ACC112 (cell line): ENCODE data around the gene POLR1D.
A peak's percentile ranks its signal among the peaks of the same experiment; 100 is the strongest.

Experiments used
- H2AFZ ChIP-seq: fragments of 200-600 bp; sonication (generic); one replicate; pipeline ENCODE4 v1.6.0; 2017; ENCODE audit warnings: antibody characterized with exemption, low read length; ENCODE audit not compliant: unreplicated experiment
- H3K27ac ChIP-seq: fragments of 200-600 bp; sonication (generic); 2 replicates; pipeline ENCODE4 v1.5.1; 2014; ENCODE audit warnings: low read depth, mild to moderate bottlenecking, antibody characterized with exemption, low read length, moderate library complexity
- H3K27me3 ChIP-seq: fragments of 200-600 bp; sonication (generic); 2 replicates; pipeline ENCODE4 v1.6.1; 2014; ENCODE audit warnings: mild to moderate bottlenecking, antibody characterized with exemption, low read length, moderate library complexity, mixed read lengths; ENCODE audit not compliant: insufficient read depth
- H3K36me3 ChIP-seq: fragments of 200-600 bp; sonication (generic); 2 replicates; pipeline ENCODE4 v1.6.1; 2016; ENCODE audit warnings: mild to moderate bottlenecking, antibody characterized with exemption, low read length, moderate library complexity, mixed read lengths; ENCODE audit not compliant: insufficient read depth
- H3K4me1 ChIP-seq: fragments of 200-600 bp; sonication (generic); one replicate; pipeline ENCODE4 v1.6.1; 2016; ENCODE audit warnings: low read length, mixed read lengths; ENCODE audit not compliant: insufficient read depth, unreplicated experiment, control insufficient read depth
- H3K4me3 ChIP-seq: fragments of 200-600 bp; sonication (generic); 2 replicates; pipeline ENCODE4 v1.5.1; 2014; ENCODE audit warnings: mild to moderate bottlenecking, low read depth, low read length
- H3K79me2 ChIP-seq: fragments of 200-600 bp; sonication (generic); one replicate; pipeline ENCODE4 v1.6.0; 2016; ENCODE audit warnings: low read length; ENCODE audit not compliant: control insufficient read depth, unreplicated experiment, insufficient read depth

POLR1D gene

GRCh38 chr13:27621366-27622101 lies at the start of gene POLR1D:
POLR1D (plus strand) TSS chr13:27621892; CDS start chr13:27621984, 92 bp downstream.
- Histone ChIP-seq H2AFZ (peak within 1 kb of the TSS; percentile 93), H3K79me2 (peaks cover 77% of the 10 kb centered on the region), H3K4me1 (peaks cover 16% of the 10 kb centered on the region), H3K27me3 (no peaks in the 10 kb centered on the region), H3K27ac (peak within 1 kb of the TSS; percentile 58), H3K36me3 (peaks cover 11% of the 10 kb centered on the region; the same call in 1 of the 2 replicates), H3K4me3 (peak within 1 kb of the TSS; percentile 100)

DNA sequence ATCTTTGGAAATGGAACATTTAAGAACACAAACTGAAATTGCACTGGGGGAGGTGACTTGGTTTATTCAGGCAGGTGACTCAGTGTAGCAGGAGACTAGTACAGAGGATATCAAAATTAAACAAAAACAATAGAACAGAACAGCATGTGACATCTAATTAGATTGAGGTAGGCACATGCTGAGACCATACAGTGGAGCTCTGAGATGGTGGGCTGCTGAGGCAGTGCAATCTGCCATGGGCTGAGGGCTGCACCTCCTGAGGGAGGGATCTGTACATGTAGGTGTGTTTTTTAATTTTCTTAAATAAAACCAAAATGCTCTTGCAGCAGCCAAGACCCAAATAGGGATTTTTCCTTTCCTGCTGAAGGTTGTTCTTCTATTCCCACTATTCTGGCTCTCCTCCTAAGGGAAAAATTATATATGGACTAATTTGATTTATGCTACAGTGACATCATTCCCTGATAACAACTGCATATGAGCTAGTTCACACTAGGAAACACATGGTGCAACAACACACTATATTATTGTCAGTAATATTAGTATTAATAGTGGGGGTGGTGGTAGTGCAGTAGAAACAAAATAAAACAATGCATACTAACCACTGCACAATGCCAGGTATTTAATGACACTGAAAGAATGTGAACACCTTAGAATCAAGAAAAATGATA lies 49.3 kb upstream of the POLR1D start:
- Histone ChIP-seq H3K36me3 (no peaks in the 10 kb centered on the region), H3K4me1 (peaks cover 20% of the 10 kb centered on the region), H2AFZ (no peak overlapping the region), H3K79me2 (no peaks in the 10 kb centered on the region), H3K27ac (no peak overlapping the region), H3K27me3 (no peaks in the 10 kb centered on the region), H3K4me3 (no peak overlapping the region)

DNA sequence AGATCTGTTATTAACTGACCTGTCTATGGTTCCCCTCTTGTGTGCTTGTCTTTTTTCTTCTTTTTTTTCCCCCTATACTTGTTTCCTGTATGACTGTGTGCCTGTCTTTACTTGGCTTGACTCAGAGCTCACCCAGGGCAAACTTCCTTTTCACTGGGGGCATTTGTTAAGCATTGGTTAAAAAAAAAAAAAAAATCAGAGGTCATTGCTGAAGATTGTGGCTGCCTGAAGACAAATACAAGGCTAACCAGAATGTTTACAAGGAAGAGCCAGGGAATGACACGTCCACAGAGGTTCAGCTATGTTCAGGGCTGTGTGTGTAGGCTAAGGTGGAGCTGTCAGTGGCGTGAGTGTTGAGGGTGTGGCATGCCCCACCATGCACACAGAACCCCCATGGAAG lies 48.4 kb upstream of the POLR1D start:
- Histone ChIP-seq H3K4me1 (peaks cover 21% of the 10 kb centered on the region), H2AFZ (no peak overlapping the region), H3K79me2 (no peaks in the 10 kb centered on the region), H3K27ac (peak overlapping the region; percentile 27; the same call in 1 of the 2 replicates), H3K36me3 (no peaks in the 10 kb centered on the region), H3K4me3 (no peak overlapping the region), H3K27me3 (no peaks in the 10 kb centered on the region)

GRCh38 chr13:27574661-27575060 lies 47.0 kb upstream of the POLR1D start:
- no peak overlapping the region for H2AFZ ChIP-seq
- no peak overlapping the region for H3K4me3 ChIP-seq

DNA sequence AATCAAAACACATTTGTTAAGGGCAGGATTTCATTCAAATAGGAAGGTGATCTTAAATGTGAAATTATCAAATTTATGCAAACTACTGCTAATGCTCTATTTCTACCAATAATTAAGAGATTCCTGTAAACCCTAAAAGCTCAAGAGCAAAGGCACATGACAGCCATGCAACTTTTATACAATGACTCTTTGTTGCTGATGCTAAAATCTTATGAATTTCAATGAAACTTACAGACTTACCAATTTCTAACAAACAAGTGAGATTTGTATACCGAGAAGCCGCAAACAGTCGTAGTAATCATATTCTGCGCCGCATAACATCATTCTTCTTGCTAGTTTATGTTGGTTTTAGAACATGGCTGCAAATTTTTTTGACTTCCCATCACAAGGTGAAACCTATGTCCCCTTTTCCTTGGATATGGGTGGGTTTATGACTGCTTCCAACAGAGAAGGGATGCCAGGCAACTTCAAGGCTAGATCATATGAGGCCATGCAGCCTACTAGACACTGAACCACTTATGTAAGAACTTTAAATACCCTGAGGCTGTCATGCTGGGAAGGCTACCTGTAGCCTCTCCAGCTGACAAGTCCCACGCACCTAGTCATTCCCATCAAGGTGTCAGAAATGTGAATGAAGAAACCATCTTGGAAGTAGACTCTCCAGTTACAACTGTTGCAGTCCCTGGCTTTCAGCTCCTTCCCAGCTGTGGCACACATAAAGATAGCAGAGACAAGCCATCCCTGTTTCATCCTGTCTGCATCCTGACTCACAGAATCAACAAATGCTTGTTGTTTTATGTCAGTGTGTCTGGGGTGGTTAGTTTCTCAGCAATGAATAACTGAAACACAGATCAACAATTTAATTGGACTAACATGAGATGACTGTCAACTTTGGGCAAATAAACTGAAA lies 43.3 kb upstream of the POLR1D start:
- peaks cover 16% of the 10 kb centered on the region for H3K4me1 ChIP-seq
- H3K27ac ChIP-seq: no peak overlapping the region
- no peaks in the 10 kb centered on the region for H3K27me3 ChIP-seq
- H2AFZ ChIP-seq: no peak overlapping the region
- no peaks in the 10 kb centered on the region for H3K79me2 ChIP-seq
- H3K4me3 ChIP-seq: no peak overlapping the region
- no peaks in the 10 kb centered on the region for H3K36me3 ChIP-seq

More at GRCh38 chr13:27574661-27575060, 47.0 kb upstream of the POLR1D start:
- Histone ChIP-seq H3K4me1 (peaks cover 31% of the 10 kb centered on the region), H3K27ac (no peak overlapping the region), H3K79me2 (no peaks in the 10 kb centered on the region), H3K36me3 (no peaks in the 10 kb centered on the region), H3K27me3 (no peaks in the 10 kb centered on the region)

GRCh38 chr13:27583645-27584044 lies 38.0 kb upstream of the POLR1D start:
- Histone ChIP-seq H3K79me2 (no peaks in the 10 kb centered on the region), H3K4me3 (no peak overlapping the region), H3K27ac (no peak overlapping the region), H2AFZ (no peak overlapping the region), H3K27me3 (no peaks in the 10 kb centered on the region), H3K4me1 (peaks cover 8% of the 10 kb centered on the region), H3K36me3 (no peaks in the 10 kb centered on the region)

- Histone ChIP-seq H3K27ac (no peak overlapping the region), H3K27me3 (no peaks in the 10 kb centered on the region), H3K36me3 (no peaks in the 10 kb centered on the region), H2AFZ (no peak overlapping the region), H3K4me3 (no peak overlapping the region), H3K4me1 (no peaks in the 10 kb centered on the region), H3K79me2 (no peaks in the 10 kb centered on the region)
Observed at GRCh38 chr13:27587095-27587746, 34.5 kb upstream of the POLR1D start.

GRCh38 chr13:27588405-27588804 lies 33.3 kb upstream of the POLR1D start:
- no peaks in the 10 kb centered on the region for H3K36me3 ChIP-seq
- H3K4me1 ChIP-seq: no peaks in the 10 kb centered on the region
- H3K4me3 ChIP-seq: no peak overlapping the region
- no peak overlapping the region for H3K27ac ChIP-seq
- H3K79me2 ChIP-seq: no peaks in the 10 kb centered on the region
- no peak overlapping the region for H2AFZ ChIP-seq
- H3K27me3 ChIP-seq: no peaks in the 10 kb centered on the region

- no peak overlapping the region for H2AFZ ChIP-seq
- no peaks in the 10 kb centered on the region for H3K4me1 ChIP-seq
- H3K27ac ChIP-seq: no peak overlapping the region
- no peak overlapping the region for H3K4me3 ChIP-seq
- no peaks in the 10 kb centered on the region for H3K36me3 ChIP-seq
- H3K79me2 ChIP-seq: peaks cover 12% of the 10 kb centered on the region
- no peaks in the 10 kb centered on the region for H3K27me3 ChIP-seq
Observed at GRCh38 chr13:27592865-27593264, 28.8 kb upstream of the POLR1D start.

DNA sequence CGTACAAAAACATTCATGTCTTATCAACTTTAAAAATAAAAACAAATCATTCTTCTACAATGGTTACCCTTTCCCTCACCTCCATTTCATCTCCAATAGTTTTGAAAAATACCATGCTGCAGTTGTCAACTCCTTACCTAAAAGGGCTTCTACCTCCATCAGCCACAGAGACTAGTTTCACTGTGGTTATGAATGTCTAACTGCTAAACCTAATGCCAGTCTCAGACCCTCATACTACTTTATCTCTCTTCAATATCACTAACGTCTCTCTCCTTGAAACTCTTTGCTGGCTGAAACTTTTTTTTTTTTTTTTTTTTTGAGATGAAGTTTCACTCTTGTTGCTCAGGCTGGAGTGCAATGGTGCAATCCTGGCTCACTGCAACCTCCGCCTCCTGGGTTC lies 28.4 kb upstream of the POLR1D start:
- Histone ChIP-seq H3K4me3 (no peak overlapping the region), H3K79me2 (peaks cover 12% of the 10 kb centered on the region), H3K4me1 (no peaks in the 10 kb centered on the region), H3K36me3 (no peaks in the 10 kb centered on the region), H3K27me3 (no peaks in the 10 kb centered on the region), H2AFZ (no peak overlapping the region), H3K27ac (no peak overlapping the region)
